ENCODE results near the gene STK4. TPM values are rescaled to one million over a fixed set of nuclear protein-coding genes. Genes with fewer than 3 reads are reported as not detected.

STK4 gene
- total RNA-seq, 2 experiments from 2014 or later, result 265 to 277 TPM

DNA sequence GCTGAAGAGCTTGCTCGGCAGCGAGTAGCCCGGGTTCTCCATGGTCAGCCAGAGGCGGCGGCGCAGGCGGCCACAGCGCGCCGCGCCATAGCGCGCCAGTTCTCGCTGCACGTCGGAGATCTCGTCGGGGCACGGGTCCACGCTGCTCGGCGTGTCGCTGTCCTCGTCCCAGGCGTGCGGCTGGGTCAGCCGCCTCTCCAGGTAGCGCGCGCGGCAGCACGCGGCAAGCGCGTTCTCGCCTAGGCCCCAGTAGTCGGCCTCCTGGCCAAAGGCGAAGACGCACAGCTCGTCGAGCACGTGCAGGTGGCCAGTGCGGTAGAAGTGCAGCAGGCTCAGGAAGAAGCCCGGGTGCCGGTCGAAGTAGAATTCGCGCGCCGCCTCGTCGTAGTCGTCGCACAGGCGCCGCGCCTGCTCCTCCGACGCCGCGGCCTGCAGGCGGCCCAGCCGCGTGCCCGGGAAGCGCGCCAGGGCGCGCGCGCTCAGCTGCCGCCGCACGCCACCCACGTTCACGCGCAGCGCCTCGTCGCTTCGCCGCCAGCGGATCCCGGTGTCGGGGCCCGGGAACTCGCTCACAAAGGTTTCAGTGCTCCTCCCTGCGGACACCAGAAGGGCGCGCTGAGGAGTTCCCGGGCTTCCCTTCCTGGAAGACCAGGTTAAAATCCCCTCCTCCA is 131.9 kb downstream of the STK4 start:
- Mint-ChIP-seq H3K9me3 (no peaks in the 10 kb centered on the region), H3K27me3 (peaks cover 53% of the 10 kb centered on the region), H3K4me3 (no peak overlapping the region), H3K36me3 (ENCODE audit: low read depth) (no peaks in the 10 kb centered on the region), H3K27ac (no peak overlapping the region), H3K4me1 (ENCODE audit: low read depth) (peaks cover 16% of the 10 kb centered on the region)
- ChIA-PET CTCF (interaction anchor here (1.7 to 5.0 kb wide), 4 partner anchors 14 to 86 kb away, joined by 3 to 37 read pairs (median 17); no protein-coding TSS in a partner anchor), POLR2A (no interaction called here)
- no peak overlapping the region for H3K27ac ChIP-seq (ENCODE audit: low read depth in 1 of 2, low read length in 2 of 2)
- DNase-seq (peak in 3 of 14 experiments; percentile 17 to 60 (median 57)), ATAC-seq (ENCODE audit: poor library complexity) (peak; percentile 45)
- intact Hi-C loops (cut with DNase I, micrococcal nuclease), result loop anchor here (5.0 kb wide), 3 partner anchors 86 to 674 kb away; no protein-coding TSS in a partner anchor
- peaks cover 25 to 46% of the 10 kb centered on the region in 2 experiments for H3K27me3 ChIP-seq (ENCODE audit: control insufficient read depth in 1 of 2, insufficient read depth in 2 of 2, low read length in 2 of 2)
- H3K36me3 ChIP-seq (ENCODE audit: insufficient read depth, low read length), result no peaks in the 10 kb centered on the region
- TF ChIP-seq, protein P1, sequence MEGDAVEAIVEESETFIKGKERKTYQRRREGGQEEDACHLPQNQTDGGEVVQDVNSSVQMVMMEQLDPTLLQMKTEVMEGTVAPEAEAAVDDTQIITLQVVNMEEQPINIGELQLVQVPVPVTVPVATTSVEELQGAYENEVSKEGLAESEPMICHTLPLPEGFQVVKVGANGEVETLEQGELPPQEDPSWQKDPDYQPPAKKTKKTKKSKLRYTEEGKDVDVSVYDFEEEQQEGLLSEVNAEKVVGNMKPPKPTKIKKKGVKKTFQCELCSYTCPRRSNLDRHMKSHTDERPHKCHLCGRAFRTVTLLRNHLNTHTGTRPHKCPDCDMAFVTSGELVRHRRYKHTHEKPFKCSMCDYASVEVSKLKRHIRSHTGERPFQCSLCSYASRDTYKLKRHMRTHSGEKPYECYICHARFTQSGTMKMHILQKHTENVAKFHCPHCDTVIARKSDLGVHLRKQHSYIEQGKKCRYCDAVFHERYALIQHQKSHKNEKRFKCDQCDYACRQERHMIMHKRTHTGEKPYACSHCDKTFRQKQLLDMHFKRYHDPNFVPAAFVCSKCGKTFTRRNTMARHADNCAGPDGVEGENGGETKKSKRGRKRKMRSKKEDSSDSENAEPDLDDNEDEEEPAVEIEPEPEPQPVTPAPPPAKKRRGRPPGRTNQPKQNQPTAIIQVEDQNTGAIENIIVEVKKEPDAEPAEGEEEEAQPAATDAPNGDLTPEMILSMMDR (IDR thresholded peaks at IDR 0.05), result no peak
- H3K9me3 ChIP-seq (ENCODE audit: control insufficient read depth in 1 of 2, insufficient read depth in 1 of 2, low read length in 2 of 2), result peaks cover 0 to 13% of the 10 kb centered on the region in 2 experiments
- H3K4me3 ChIP-seq (ENCODE audit: low read length), result peak overlapping the region; percentile 28
- H3K4me1 ChIP-seq (ENCODE audit: insufficient read depth, low read length), result peaks cover 17% of the 10 kb centered on the region

DNA sequence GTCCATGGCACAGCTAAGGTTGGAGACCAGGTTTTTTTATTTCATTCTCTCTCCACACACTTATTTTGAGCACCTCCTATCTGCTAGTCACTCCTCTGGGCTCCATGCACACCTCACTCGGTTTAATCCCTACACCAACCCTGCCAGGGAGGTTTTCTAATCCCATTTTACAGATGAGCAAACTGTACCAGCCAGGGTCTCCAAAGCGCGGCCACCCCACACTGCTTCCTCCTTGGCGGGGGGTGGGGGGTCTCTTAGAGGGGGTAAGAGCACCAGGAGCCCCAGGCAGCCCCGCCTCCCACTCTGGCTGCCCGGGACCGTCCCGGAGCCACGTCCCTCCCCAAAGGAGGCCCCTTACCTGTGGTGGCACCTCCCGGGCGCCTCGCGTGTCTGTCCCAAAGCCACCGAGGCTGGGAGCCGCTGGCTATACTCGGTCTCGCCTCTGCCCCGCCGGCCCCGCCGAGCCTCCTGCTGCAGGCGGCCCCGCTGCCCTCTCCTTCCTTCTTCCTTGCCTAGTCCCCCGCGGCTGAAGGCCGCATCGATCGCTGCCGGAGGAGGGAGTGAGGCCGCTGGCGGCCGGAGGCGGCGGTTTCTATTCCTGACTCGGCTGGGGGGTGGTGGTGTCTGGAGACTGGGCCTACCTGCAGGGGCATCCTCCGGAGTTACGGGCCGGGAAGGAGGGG is 134.4 kb downstream of the STK4 start, which contains the start of gene KCNS1:
KCNS1 (minus strand) TSS at position 565 of the 683 bp plus-strand sequence. CDS start 1,891 bp downstream, outside the sequence.
- CTCF ChIA-PET, result interaction anchor here (2.5 kb wide), 1 partner anchor 57 kb away, joined by 7 read pairs; no protein-coding TSS in a partner anchor
- peaks cover 67% of the 10 kb centered on the region for H3K27me3 Mint-ChIP-seq
- H3K4me1 Mint-ChIP-seq (ENCODE audit: low read depth), result peaks cover 14% of the 10 kb centered on the region
- no peak within 1 kb of the TSS for H3K4me3 Mint-ChIP-seq
- ATAC-seq (ENCODE audit: poor library complexity) (no peak), DNase-seq (no peak)
- Histone ChIP-seq H3K9me3 (ENCODE audit: control insufficient read depth in 1 of 2, insufficient read depth in 1 of 2, low read length in 2 of 2) (peaks cover 0 to 13% of the 10 kb centered on the region in 2 experiments), H3K27me3 (ENCODE audit: control insufficient read depth in 1 of 2, insufficient read depth in 2 of 2, low read length in 2 of 2) (peaks cover 25 to 49% of the 10 kb centered on the region in 2 experiments), H3K4me1 (ENCODE audit: insufficient read depth, low read length) (peaks cover 17% of the 10 kb centered on the region), H3K36me3 (ENCODE audit: insufficient read depth, low read length) (no peaks in the 10 kb centered on the region), H3K4me3 (ENCODE audit: low read length) (no peak within 1 kb of the TSS), H3K27ac (ENCODE audit: low read depth in 1 of 2, low read length in 2 of 2) (no peak within 1 kb of the TSS)
- H3K27ac Mint-ChIP-seq, result no peak within 1 kb of the TSS
- no peaks in the 10 kb centered on the region for H3K9me3 Mint-ChIP-seq
- intact Hi-C loops (cut with DNase I, micrococcal nuclease), result no loop called here
- no peaks in the 10 kb centered on the region for H3K36me3 Mint-ChIP-seq (ENCODE audit: low read depth)
- TF ChIP-seq, protein P1 (IDR thresholded peaks at IDR 0.05), result no peak
- POLR2A ChIA-PET, result no interaction called here

DNA sequence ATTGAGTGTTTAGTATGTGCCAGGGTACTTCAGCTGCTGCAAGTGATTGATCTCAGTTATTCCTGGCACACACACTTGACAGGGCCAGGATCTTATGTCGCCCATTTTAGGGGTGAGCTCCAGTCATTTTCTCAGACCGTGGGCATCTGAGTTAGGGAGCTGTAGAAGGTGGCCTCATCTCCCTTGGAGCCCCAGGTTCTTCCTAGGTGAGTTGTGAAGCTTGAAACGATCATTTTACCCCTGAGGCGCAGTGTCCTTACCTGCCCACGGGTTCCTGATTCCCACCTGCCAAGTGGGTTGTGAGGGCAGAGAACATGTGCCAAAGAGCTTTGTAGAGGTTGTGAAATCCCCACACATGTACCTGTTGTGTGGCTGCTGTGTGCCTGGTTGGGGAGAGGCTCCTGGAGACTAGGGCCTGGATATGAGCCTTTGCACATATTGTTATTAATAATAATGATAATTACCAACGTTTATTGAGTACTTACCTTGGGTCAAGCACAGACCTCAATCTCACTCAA is 135.1 kb downstream of the STK4 start:
- intact Hi-C loops (cut with DNase I, micrococcal nuclease), result no loop called here
- no peaks in the 10 kb centered on the region for H3K36me3 Mint-ChIP-seq (ENCODE audit: low read depth)
- no peak overlapping the region for H3K4me3 Mint-ChIP-seq
- ChIA-PET CTCF (interaction anchor here (2.5 kb wide), 1 partner anchor 57 kb away, joined by 7 read pairs; no protein-coding TSS in a partner anchor), POLR2A (no interaction called here)
- peaks cover 17% of the 10 kb centered on the region for H3K4me1 ChIP-seq (ENCODE audit: insufficient read depth, low read length)
- ATAC-seq (ENCODE audit: poor library complexity) (no peak), DNase-seq (no peak)
- peaks cover 9% of the 10 kb centered on the region for H3K4me1 Mint-ChIP-seq (ENCODE audit: low read depth)
- H3K4me3 ChIP-seq (ENCODE audit: low read length), result no peak overlapping the region
- peaks cover 21 to 46% of the 10 kb centered on the region in 2 experiments for H3K27me3 ChIP-seq (ENCODE audit: control insufficient read depth in 1 of 2, insufficient read depth in 2 of 2, low read length in 2 of 2)
- no peak overlapping the region for H3K27ac ChIP-seq (ENCODE audit: low read depth in 1 of 2, low read length in 2 of 2)
- H3K36me3 ChIP-seq (ENCODE audit: insufficient read depth, low read length), result no peaks in the 10 kb centered on the region
- peaks cover 60% of the 10 kb centered on the region for H3K27me3 Mint-ChIP-seq
- peaks cover 0 to 13% of the 10 kb centered on the region in 2 experiments for H3K9me3 ChIP-seq (ENCODE audit: control insufficient read depth in 1 of 2, insufficient read depth in 1 of 2, low read length in 2 of 2)
- no peaks in the 10 kb centered on the region for H3K9me3 Mint-ChIP-seq
- no peak overlapping the region for H3K27ac Mint-ChIP-seq
- TF ChIP-seq, protein P1 (IDR thresholded peaks at IDR 0.05), result no peak

Data from CD4-positive, alpha-beta T cell (primary cell).